ENCODE results near the gene RPS10.

RPS10 gene

DNA sequence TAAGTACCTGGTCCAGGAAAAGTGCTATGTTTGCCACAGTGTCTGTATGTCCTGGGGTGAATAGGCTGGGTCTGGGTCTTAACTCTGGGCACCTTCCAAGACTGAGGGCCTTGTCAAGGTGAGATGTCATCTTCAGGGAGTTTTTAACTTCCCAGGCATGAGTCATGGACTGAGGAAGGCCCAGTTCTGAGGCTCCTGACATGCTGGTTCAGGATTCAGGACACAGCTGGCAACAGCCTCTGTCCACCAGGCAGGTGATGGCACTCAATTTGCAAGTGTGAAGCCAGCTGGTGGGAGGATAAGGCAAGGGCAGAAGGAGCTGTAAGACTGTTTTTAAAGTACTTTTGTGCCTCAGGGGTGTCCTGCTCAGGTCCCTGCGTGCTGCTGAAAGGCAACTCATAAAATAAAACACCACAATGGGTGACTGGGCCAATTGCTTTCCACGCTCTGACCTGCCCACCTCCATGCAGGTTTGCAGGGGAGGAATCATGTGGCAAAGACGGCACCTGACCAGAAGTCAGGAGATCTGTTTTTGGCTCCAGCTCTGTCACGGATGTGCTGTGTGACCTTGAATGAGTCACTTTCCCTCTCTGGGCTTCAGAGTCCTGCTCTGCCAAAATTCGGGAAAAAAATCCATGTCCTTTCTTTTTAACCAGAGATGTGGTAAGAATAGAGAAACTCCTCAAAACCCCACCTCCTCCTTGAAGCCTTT, 35.1 kb upstream of the RPS10 start:
- TF ChIP-seq, protein P1, sequence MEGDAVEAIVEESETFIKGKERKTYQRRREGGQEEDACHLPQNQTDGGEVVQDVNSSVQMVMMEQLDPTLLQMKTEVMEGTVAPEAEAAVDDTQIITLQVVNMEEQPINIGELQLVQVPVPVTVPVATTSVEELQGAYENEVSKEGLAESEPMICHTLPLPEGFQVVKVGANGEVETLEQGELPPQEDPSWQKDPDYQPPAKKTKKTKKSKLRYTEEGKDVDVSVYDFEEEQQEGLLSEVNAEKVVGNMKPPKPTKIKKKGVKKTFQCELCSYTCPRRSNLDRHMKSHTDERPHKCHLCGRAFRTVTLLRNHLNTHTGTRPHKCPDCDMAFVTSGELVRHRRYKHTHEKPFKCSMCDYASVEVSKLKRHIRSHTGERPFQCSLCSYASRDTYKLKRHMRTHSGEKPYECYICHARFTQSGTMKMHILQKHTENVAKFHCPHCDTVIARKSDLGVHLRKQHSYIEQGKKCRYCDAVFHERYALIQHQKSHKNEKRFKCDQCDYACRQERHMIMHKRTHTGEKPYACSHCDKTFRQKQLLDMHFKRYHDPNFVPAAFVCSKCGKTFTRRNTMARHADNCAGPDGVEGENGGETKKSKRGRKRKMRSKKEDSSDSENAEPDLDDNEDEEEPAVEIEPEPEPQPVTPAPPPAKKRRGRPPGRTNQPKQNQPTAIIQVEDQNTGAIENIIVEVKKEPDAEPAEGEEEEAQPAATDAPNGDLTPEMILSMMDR (IDR thresholded peaks at IDR 0.05; ENCODE audit: extremely low read depth, missing control alignments): no peak
- no peak for DNase-seq (ENCODE audit: low spot score)

DNA sequence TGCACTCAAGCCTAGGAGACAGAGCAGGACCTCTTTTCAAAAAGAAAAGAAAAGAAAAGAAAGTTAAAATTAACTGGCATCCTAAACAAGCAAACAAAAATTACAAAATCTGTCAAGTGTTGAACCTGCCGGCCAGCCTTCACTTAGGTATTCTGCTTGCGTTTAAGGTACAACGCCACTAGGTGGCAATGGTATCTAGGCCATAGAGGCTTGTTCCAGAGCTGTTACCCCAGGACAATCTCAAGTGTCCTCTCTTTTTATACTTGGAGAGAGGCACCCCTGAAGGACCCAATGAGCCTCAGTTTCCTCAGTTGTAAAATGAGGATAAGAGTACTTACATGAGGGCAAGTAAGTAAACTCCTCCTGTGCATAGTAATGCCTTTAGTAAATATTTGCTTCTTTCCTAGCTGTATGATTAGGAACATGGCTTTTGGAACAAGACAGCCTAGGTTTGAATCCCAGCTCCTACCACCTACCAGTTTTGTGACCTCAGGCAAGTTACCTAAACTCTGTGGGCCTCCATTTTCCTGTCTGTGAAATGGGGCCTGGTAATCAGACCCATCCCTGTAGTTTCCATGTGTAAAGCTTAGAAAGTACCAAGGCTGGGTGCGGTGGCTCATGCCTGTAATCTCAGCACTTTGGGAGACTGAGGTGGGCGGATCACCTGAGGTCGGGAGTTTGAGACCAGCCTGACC, 34.2 kb upstream of the RPS10 start:
- TF ChIP-seq, protein P1 (IDR thresholded peaks at IDR 0.05; ENCODE audit: extremely low read depth, missing control alignments): peak; percentile 75
- peak; percentile 83 for DNase-seq (ENCODE audit: low spot score)

DNA sequence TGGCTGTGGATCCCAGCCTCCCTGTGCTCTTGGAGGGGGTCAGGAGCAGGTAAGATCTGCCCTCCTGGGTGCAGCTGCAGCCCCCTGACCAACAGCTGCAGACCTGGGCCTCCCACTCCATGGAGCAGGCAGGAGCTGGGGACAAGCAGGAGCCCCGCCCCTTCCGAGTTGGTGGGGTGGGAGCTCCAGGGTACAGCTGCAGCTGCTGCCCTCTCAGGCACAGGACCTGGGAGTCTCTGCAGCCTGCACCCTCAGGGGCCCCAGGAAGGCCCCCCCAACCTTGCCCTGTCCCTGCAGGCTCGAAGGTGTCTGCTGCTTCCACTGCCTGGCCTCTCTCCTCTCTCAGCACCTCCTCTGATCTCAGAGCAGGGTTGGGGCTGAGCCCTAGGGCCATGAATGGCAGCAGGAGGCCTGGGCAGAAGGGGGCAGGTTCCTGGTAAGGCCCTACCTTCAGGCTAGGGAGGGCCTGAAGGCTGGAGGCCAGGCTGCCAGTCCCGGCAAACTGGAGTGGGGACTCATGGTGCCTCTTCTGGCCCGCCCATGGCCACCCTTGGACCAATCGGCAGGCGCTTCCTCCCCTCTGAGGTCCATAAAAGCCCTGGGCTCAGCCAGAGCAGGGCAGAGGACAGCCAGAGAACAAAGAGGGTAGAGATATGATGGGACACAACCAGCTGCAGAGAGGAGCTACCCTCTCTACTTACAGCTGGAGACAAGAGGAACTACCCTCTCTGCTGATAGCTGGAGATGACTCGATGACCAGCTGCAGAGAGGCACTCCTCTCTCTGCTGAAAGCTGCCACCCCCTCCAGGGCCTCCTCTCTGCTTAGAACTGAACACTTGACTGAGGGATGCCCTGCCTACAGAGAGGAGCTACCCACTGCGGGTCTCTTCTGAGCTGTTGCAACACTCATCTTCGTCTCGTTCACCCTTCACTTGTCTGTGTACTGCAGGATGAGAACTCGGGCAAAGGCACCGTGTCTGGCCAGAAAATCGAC, 32.2 kb upstream of the RPS10 start:
- DNase-seq (ENCODE audit: low spot score): no peak
- TF ChIP-seq, protein P1 (IDR thresholded peaks at IDR 0.05; ENCODE audit: extremely low read depth, missing control alignments): no peak

DNA sequence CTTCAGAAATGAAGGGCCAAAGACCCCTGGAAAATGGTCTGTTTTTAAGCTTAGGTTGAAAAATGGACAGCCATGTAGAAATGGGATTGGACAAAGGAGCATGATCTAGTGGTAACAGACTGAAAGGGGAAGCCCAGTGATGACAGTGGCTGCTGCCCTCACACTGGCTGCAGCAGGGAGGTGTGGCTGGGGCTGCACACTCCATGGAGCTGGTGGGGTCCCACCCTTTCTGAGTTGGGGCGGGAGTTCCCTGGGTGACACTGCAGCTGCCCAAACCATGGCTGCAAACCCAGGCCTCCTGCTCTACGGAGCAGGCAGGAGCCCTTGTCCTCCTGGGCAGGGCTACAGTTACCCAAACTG, 31.5 kb upstream of the RPS10 start:
- DNase-seq (ENCODE audit: low spot score): no peak
- TF ChIP-seq, protein P1 (IDR thresholded peaks at IDR 0.05; ENCODE audit: extremely low read depth, missing control alignments): no peak

DNA sequence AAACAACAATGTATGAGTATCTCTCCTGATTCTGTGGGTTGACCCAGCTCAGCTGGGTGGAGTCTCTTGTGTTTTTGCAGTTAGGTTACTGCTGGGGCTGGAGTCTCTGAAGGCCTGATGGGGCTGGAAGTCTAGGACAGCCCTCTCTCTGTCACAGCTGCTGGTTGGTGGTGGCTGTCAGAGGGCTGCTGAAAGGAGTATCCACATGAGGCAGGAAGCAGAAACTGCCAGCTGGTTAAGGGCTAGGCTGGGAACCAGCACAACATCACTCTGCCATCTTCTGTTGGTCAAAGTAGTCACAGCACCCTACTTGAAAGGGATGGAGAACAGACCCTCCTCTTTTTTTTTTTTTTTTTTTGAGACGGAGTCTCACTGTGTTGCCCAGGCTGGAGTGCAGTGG, 30.0 kb upstream of the RPS10 start:
- TF ChIP-seq, protein P1 (IDR thresholded peaks at IDR 0.05; ENCODE audit: extremely low read depth, missing control alignments): no peak
- no peak for DNase-seq (ENCODE audit: low spot score)

DNA sequence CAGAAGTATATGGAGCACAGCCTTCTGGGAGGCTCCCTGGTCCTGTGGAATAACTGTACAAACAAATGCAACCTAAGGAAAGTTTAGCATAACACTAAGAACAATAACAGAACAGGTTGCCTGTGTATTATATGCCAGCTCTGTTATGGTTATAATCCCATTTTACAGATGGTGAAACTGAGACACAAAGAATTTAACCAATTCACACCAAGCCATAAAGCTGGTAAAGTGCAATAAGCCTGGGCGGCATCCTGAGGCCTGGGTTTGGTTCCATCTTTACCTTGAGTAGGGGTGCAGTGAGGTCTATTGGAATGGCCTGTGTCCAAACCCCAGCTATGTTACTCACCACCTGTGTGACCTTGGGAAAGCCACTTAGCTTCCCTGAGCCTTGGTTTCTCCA, 25.3 kb upstream of the RPS10 start:
- TF ChIP-seq, protein P1 (IDR thresholded peaks at IDR 0.05; ENCODE audit: extremely low read depth, missing control alignments): no peak
- DNase-seq (ENCODE audit: low spot score): no peak

All from GM20000 (cell line).